Measurements from ENCODE around the gene SLC2A1.

DNA sequence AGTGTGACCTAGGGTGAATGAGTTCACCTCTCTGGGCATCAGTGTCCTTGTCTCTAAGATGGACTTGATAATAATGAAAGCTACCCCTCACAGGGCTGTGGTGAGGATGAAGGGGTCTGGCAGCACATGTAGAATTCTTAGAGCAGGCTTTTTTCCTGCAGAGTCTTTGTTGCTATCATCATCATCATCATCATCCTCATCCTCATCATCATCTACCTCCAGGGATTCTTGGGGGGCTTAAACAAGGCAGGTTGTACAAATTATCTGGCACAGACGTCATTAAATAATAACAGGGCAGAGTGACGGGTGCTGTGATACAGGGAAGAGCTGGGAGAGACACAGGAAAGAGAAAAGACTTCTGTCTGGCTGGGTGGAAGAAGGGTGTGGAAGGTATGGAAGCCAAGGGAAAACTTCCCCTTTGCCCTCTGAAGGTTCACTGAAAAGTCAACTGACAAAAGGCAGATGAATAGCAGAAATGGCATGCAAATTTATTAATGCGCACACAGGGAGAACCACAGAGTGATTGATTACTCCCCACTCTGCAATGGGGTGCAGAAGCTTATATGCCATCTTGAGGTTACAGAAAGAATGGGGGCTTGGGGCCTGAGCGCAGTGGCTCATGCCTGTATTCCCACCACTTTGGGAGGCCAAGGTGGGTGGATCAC lies 17.0 kb upstream of the SLC2A1 start:
- no peak for TF ChIP-seq EZH2phosphoT487 (IDR thresholded peaks at IDR 0.05)
- TF ChIP-seq, protein P1, sequence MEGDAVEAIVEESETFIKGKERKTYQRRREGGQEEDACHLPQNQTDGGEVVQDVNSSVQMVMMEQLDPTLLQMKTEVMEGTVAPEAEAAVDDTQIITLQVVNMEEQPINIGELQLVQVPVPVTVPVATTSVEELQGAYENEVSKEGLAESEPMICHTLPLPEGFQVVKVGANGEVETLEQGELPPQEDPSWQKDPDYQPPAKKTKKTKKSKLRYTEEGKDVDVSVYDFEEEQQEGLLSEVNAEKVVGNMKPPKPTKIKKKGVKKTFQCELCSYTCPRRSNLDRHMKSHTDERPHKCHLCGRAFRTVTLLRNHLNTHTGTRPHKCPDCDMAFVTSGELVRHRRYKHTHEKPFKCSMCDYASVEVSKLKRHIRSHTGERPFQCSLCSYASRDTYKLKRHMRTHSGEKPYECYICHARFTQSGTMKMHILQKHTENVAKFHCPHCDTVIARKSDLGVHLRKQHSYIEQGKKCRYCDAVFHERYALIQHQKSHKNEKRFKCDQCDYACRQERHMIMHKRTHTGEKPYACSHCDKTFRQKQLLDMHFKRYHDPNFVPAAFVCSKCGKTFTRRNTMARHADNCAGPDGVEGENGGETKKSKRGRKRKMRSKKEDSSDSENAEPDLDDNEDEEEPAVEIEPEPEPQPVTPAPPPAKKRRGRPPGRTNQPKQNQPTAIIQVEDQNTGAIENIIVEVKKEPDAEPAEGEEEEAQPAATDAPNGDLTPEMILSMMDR (IDR thresholded peaks at IDR 0.05): no peak
- TF ChIP-seq EZH2 (IDR thresholded peaks at IDR 0.05): no peak

All from neural progenitor cell (in vitro differentiated cells).